ENCODE data around the gene USP43.
A peak's percentile ranks its signal among the peaks of the same experiment; 100 is the strongest.
"Not testable (repeated sequence)": the region's sequence is repeated elsewhere in the genome, so short reads cannot be mapped to it uniquely, and the experiment has no call there.

The USP43 gene, protein sequence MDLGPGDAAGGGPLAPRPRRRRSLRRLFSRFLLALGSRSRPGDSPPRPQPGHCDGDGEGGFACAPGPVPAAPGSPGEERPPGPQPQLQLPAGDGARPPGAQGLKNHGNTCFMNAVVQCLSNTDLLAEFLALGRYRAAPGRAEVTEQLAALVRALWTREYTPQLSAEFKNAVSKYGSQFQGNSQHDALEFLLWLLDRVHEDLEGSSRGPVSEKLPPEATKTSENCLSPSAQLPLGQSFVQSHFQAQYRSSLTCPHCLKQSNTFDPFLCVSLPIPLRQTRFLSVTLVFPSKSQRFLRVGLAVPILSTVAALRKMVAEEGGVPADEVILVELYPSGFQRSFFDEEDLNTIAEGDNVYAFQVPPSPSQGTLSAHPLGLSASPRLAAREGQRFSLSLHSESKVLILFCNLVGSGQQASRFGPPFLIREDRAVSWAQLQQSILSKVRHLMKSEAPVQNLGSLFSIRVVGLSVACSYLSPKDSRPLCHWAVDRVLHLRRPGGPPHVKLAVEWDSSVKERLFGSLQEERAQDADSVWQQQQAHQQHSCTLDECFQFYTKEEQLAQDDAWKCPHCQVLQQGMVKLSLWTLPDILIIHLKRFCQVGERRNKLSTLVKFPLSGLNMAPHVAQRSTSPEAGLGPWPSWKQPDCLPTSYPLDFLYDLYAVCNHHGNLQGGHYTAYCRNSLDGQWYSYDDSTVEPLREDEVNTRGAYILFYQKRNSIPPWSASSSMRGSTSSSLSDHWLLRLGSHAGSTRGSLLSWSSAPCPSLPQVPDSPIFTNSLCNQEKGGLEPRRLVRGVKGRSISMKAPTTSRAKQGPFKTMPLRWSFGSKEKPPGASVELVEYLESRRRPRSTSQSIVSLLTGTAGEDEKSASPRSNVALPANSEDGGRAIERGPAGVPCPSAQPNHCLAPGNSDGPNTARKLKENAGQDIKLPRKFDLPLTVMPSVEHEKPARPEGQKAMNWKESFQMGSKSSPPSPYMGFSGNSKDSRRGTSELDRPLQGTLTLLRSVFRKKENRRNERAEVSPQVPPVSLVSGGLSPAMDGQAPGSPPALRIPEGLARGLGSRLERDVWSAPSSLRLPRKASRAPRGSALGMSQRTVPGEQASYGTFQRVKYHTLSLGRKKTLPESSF

GRCh38 chr17:9644910-9645751 lies at the start of gene USP43:
Gene USP43 (plus strand): TSS chr17:9645517. CDS start chr17:9645633, 116 bp downstream.
- peak in 1 of 3 donors; percentile 5 for DNase-seq (ENCODE audit: low read depth in 3 of 3, low spot score in 1 of 3)

GRCh38 chr17:9597638-9598037 lies 47.7 kb upstream of the USP43 start:
- not testable (repeated sequence) for DNase-seq (ENCODE audit: low read depth in 3 of 3, low spot score in 1 of 3)

- DNase-seq (ENCODE audit: low read depth in 3 of 3, low spot score in 1 of 3): no peak
Observed at GRCh38 chr17:9598661-9599060, 46.7 kb upstream of the USP43 start.

DNA sequence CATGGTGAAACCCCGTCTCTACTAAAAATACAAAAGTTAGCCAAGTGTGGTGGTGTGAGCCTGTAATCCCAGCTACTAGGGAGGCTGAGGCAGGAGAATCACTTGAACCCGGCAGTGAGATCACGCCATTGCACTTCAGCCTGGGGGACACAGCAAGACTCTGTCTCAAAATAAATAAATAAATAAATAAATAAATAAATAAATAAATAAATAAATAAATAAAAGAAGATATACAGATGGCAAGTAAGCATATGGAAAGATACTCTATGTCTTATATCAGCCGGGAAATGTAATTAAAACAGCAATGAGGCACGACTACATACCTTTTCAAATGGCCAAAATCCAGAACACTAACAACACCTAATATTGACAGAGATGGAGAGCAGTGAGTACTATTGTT lies 40.7 kb upstream of the USP43 start:
- not testable (repeated sequence) for DNase-seq (ENCODE audit: low read depth in 3 of 3, low spot score in 1 of 3)

DNA sequence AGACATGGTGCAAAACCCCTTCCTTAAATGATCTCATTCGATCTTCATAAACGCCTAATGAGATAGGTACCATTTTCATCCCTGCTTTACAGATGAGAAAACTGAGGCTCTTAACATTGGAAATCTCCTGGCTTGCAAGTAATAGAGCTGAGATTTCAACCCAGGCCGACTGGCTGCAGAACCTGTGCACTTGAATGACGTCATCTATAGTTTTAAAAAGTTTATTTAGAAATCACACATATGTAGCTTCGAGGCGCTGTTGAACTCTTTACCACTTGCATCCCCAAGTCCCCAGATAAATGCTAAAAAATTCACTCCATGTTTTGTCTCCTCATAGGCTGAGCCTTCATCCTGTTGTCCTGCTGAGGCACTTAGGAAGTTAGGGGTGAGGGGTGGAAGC lies 38.9 kb upstream of the USP43 start:
- no peak for DNase-seq (ENCODE audit: low read depth in 3 of 3, low spot score in 1 of 3)

GRCh38 chr17:9607058-9607457 lies 38.3 kb upstream of the USP43 start:
- DNase-seq (ENCODE audit: low read depth in 3 of 3, low spot score in 1 of 3): not testable (repeated sequence)

GRCh38 chr17:9611557-9611956 lies 33.8 kb upstream of the USP43 start:
- DNase-seq (ENCODE audit: low read depth in 3 of 3, low spot score in 1 of 3): no peak

- DNase-seq (ENCODE audit: low read depth in 3 of 3, low spot score in 1 of 3): no peak
Observed at GRCh38 chr17:9612006-9612405, 33.3 kb upstream of the USP43 start.

- DNase-seq (ENCODE audit: low read depth in 3 of 3, low spot score in 1 of 3): no peak
Observed at GRCh38 chr17:9615486-9615885, 29.8 kb upstream of the USP43 start.

- no peak for DNase-seq (ENCODE audit: low read depth in 3 of 3, low spot score in 1 of 3)
Observed at GRCh38 chr17:9622961-9623360, 22.4 kb upstream of the USP43 start.

DNA sequence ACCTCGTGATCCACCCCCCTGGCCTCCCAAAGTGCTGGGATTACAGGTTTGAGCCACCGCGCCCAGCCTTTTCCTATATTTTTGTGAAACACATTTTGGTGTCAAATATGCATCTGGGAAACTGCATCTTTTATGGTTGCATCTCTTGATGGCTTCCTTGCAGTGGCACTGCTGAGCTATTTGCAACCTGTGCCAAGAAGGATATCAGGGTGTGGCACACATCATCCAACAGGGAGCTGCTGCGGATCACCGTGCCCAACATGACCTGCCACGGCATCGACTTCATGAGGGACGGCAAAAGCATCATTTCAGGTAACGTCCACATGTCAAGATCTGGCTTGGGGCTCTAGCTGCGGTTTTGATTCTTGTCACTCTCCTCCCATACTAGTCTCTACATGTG lies 16.8 kb upstream of the USP43 start:
- no peak for DNase-seq (ENCODE audit: low read depth in 3 of 3, low spot score in 1 of 3)

DNA sequence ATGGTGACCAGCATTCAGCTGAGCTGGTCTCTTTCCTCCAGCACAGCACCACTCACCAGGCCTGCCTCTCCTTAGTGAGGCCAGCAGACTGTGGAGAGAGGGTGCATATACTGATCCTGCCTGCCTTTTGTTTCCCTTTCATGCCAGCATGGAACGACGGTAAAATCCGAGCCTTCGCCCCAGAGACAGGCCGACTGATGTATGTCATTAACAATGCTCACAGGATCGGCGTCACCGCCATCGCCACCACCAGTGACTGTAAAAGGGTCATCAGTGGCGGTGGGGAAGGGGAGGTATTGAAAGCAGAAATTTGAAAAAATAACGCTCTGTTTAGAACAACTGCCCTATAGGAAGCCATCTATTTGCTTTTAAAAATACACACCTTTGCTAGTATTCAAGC lies 12.6 kb upstream of the USP43 start:
- DNase-seq (ENCODE audit: low read depth in 3 of 3, low spot score in 1 of 3): no peak

- no peak for DNase-seq (ENCODE audit: low read depth in 3 of 3, low spot score in 1 of 3)
Observed at GRCh38 chr17:9635340-9635739, 10.0 kb upstream of the USP43 start.

DNA sequence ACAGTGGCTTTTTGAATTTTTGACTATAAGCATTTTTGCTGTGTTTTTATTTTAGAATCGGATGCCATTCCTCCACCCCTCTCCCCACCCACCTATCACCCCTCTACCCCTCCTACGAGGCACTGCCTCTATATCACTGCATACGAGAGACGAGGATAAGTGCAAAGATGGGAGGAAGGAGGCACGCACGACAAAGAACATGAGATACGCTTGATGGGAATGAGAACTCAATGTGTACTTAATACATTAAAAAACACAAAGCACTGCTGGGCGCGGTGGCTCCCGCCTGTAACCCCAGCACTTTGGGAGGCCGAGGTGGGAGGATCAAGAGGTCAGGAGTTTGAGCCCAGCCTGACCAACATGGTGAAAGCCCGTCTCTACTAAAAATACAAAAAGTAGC lies 8.8 kb upstream of the USP43 start:
- no peak for DNase-seq (ENCODE audit: low read depth in 3 of 3, low spot score in 1 of 3)

DNA sequence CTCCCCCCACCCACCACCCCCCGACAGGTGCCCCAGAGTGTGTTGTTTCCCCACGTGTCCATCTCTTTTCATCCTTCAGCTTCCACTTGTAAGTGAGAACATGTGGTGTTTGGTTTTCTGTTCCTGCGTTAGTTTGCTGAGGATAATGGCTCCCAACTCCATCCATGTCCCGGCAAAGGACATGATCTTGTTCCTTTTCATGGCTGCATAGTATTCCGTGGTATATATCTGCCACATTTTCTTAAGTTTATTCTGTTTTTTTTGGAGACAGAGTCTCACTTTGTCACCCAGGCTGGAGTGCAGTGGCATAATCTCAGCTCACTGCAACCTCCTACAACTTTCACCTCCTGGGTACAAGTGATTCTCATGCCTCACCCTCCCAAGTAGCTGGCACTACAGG lies 4.9 kb upstream of the USP43 start:
- DNase-seq (ENCODE audit: low read depth in 3 of 3, low spot score in 1 of 3): not testable (repeated sequence)

GRCh38 chr17:9643611-9644010 lies 1.7 kb upstream of the USP43 start:
- no peak for DNase-seq (ENCODE audit: low read depth in 3 of 3, low spot score in 1 of 3)

- DNase-seq (ENCODE audit: low read depth in 3 of 3, low spot score in 1 of 3): no peak
Observed at GRCh38 chr17:9645851-9646545, 681 bp downstream of the USP43 start.

DNA sequence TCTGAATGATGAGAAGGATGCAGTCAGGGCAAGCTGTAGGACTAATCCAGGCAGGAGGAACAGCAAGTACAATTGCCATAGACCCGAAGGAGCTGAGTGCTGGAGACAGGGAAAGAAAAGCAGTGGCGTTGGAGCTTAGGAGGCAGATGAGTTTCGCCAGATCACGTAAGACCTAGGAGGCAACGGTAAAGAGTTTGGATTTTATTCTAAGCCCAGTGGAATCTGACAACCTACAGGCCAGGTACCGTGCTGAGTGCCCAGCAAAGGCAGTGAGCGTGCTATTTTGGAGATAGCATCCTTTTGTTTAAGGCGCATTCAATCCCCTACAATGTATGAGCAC lies 1.2 kb downstream of the USP43 start:
- no peak for DNase-seq (ENCODE audit: low read depth in 3 of 3, low spot score in 1 of 3)

GRCh38 chr17:9647014-9647413 lies 1.7 kb downstream of the USP43 start:
- DNase-seq (ENCODE audit: low read depth in 3 of 3, low spot score in 1 of 3): no peak

DNA sequence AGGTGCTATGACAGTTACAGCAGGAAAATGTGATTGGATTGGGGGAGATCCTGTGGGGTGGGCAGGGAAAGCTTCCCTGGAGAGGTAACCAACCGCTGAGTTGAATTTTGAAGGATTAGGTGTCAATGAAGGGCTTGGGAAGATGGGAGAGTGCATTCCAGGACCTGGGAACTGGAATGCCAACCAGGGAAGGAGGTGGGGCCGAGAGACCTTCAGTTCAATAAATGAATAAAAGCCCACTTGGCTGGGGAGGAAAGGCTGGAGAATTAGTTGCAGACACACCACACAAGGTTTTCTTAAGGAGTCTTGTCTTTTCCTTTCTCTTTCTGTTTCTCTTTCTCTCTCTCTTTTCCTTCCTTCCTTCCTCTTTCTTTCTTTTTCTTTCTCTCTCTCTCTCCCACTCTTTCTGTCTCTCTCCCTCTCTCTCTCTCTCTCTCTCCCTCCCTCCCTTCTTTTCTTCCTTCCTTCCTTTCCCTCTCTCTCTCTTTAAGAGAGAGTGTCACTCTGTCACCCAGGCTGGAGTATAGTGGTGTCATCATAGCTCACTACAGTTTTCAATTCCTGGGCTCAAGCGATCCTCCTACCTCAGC lies 3.3 kb downstream of the USP43 start:
- DNase-seq (ENCODE audit: low read depth in 3 of 3, low spot score in 1 of 3): no peak
